OCI-LY3 (cell line): ENCODE measurements around the gene PRKD3.

Experiments
- EZH2phosphoT487 ChIP-seq: fragments of 200-600 bp; shearing (Covaris generic); IDR thresholded peaks from 2 replicates; pipeline ENCODE4 v1.6.1; 2018; ENCODE audit warnings: antibody characterized with exemption, mixed run types, low read depth
- TF ChIP-seq, protein P1 (sequence below): fragments of 200-600, 300-600 bp; sonication (generic); IDR thresholded peaks from 2 replicates; pipeline ENCODE4 v1.5.1; 2014; ENCODE audit warnings: antibody characterized with exemption, low read length, low read depth

DNA sequence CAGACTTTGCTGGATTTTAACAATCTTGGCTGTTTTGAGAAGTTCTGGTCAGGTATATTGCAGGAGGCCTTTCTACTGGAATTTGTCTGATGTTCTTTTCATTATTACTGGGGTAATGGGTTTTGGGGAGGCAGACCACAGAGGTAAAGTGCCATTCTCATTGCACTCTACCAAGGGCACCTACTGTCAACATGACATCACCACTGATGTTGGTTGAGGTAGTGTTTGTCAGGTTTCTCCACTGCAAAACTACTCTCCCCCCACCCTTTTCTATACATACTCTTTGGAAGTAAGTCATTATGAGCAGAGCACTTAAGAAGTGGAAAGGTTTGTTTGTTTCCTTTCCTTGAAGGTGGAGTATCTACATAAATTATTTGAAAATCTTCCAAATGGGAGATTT is 27.0 kb downstream of the PRKD3 start:
- TF ChIP-seq, protein P1, sequence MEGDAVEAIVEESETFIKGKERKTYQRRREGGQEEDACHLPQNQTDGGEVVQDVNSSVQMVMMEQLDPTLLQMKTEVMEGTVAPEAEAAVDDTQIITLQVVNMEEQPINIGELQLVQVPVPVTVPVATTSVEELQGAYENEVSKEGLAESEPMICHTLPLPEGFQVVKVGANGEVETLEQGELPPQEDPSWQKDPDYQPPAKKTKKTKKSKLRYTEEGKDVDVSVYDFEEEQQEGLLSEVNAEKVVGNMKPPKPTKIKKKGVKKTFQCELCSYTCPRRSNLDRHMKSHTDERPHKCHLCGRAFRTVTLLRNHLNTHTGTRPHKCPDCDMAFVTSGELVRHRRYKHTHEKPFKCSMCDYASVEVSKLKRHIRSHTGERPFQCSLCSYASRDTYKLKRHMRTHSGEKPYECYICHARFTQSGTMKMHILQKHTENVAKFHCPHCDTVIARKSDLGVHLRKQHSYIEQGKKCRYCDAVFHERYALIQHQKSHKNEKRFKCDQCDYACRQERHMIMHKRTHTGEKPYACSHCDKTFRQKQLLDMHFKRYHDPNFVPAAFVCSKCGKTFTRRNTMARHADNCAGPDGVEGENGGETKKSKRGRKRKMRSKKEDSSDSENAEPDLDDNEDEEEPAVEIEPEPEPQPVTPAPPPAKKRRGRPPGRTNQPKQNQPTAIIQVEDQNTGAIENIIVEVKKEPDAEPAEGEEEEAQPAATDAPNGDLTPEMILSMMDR: no peak
- no peak for TF ChIP-seq EZH2phosphoT487
